HG03520 (cell line): Measurements from ENCODE around the gene RAF1.
"Not testable (repeated sequence)": the region's sequence is repeated elsewhere in the genome, so short reads cannot be mapped to it uniquely, and the experiment has no call there.

Experiments
- ATAC-seq: cut with Tn5 transposase; IDR thresholded peaks from one replicate; pipeline ENCODE4 v1.9.1; 2021; ENCODE audit warnings: mild to moderate bottlenecking, moderate library complexity; ENCODE audit not compliant: unreplicated experiment

Gene RAF1

GRCh38 chr3:12663936-12664908 lies at the start of gene RAF1:
Gene RAF1, minus strand, starts transcription at chr3:12664117. Its CDS starts 45,396 bp downstream, at chr3:12618721.
- ATAC-seq: peak; percentile 89

GRCh38 chr3:12710062-12710461 lies 46.1 kb upstream of the RAF1 start:
- ATAC-seq: no peak

- no peak for ATAC-seq
Observed at GRCh38 chr3:12709334-12709733, 45.4 kb upstream of the RAF1 start.

- ATAC-seq: no peak
Observed at GRCh38 chr3:12708584-12709192, 44.8 kb upstream of the RAF1 start.

- ATAC-seq: no peak
Observed at GRCh38 chr3:12707449-12707848, 43.5 kb upstream of the RAF1 start.

DNA sequence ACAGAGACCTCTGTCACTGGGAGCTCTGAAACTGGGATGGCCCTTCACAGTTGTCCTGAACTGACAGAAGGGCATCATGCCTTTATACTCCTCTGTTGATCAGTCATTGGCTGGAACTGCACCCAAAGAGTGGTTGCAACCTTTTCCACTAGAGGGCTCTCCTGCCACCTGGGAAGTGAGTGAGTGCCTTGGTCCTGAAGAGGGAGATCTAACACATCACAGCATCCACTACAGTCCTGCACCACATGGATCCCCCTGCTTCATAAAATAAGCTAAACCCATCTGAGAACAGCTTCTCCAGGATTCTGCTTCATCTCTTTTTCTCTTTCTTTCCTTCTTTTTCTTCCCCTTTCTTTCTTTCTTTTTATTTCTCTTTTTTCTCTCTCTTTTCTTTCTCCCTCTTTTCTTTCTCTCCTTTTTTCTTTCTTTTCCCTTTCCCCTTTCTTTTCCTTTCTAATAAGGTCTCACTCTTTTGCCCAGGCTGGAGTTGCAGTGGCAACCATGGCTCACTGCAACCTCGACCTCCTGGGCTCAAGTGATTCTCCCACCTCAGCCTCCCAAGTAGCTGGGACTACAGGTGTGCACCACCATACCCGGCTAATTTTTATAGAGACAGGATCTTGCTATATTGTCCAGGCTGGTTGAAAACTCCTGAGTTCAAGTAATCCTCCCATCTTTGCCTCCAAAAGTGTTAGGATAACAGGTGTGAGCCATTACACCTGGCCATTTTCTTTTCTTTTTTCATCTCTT lies 42.8 kb upstream of the RAF1 start:
- peak; percentile 91 for ATAC-seq

GRCh38 chr3:12705981-12706380 lies 42.1 kb upstream of the RAF1 start:
- no peak for ATAC-seq

- no peak for ATAC-seq
Observed at GRCh38 chr3:12705374-12705926, 41.5 kb upstream of the RAF1 start.

DNA sequence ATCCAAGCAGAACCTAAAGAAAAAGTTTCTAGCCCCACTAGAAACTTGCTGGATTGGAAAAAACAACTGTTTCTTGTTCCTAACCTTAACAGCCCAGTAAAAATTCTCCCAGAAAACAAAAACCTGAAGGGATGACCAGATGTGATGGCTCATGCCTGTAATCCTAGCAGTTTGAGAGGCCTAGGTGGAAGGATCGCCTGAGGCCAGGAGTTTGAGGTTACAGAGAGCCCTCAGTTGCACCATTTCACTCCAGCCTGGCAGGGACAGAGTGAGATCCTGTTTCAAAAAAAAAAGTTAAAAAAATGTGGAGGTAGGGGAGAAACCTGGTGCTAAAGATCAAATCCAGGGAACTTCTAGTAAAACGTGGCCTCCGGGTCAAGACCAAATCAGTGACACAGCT lies 38.6 kb upstream of the RAF1 start:
- ATAC-seq: no peak

DNA sequence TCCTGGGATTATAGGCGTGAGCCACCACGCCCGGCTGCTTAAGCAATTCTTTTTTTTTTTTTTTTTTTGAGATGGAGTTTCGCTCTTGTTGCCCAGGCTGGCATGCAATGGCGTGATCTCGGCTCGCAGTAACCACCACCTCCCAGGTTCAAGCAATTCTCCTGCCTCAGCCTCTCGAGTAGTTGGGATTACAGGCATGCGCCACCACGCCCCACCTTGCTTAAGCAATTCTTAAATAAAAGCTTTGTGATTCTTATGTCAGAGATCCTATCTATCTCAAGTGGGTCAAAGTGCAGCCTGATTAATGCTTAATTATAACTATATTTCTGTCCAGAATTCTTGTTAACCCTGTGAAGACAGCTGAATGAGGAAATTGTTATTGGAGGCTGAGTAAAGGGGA lies 37.7 kb upstream of the RAF1 start:
- not testable (repeated sequence) for ATAC-seq

- ATAC-seq: no peak
Observed at GRCh38 chr3:12700800-12701199, 36.9 kb upstream of the RAF1 start.

DNA sequence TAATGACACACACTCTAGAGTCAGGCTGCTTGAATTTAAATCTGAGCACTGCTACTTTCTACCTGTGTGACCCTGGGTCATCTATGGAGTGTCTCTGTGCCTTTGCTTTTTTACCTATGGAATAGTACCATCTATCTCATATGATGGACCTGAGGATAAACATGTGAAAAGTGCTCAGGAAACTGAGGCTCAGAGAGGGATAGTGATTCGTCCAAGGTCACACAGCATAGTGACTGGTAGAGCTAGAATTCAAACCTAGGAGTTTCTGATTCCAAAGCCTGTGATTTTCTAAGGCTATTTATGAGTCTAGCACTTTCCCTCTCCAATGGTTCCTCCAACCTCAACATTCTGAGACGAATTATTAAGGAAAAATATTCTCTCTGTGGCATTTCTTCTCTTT lies 32.0 kb upstream of the RAF1 start:
- ATAC-seq: no peak

DNA sequence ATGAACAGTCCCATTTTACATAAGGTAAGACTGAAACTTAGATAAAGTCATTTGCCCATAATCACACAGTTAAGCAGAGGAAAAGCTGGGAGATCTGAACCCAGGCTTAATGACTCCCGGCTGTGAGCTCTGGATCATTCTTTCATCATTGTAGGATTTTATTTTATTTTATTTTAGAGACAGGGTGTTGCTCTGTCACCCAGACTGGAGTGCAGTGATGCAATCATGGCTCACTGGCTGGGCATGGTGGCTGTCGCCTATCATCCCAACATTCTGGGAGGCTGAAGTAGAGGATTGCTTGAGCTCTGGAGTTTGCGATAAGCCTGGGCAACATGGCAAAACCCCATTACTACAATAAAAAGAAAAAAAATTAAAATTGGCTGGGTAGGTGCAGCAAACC lies 31.2 kb upstream of the RAF1 start:
- no peak for ATAC-seq

GRCh38 chr3:12692444-12692843 lies 28.5 kb upstream of the RAF1 start:
- ATAC-seq: no peak

- ATAC-seq: no peak
Observed at GRCh38 chr3:12689997-12690711, 26.2 kb upstream of the RAF1 start.

- no peak for ATAC-seq
Observed at GRCh38 chr3:12687948-12688347, 24.0 kb upstream of the RAF1 start.

DNA sequence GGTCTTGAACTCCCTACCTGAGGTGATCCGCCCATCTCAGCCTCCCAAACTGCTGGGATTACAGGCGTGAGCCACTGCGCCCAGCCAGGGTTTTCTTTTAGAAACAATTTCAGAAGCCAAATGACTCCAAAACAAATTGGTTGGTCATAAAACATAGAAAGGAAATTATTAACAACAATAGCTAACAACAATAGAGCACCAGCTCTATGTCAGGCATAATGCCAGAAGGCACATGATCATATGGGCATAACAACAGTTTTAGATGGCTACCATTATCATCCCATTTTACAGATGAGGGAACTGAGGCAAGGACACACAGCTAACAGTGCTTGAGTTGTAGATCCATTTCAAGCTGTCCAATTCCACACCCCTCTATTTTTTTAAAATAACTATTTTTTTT lies 22.2 kb upstream of the RAF1 start:
- no peak for ATAC-seq

- no peak for ATAC-seq
Observed at GRCh38 chr3:12681943-12682390, 18.1 kb upstream of the RAF1 start.

DNA sequence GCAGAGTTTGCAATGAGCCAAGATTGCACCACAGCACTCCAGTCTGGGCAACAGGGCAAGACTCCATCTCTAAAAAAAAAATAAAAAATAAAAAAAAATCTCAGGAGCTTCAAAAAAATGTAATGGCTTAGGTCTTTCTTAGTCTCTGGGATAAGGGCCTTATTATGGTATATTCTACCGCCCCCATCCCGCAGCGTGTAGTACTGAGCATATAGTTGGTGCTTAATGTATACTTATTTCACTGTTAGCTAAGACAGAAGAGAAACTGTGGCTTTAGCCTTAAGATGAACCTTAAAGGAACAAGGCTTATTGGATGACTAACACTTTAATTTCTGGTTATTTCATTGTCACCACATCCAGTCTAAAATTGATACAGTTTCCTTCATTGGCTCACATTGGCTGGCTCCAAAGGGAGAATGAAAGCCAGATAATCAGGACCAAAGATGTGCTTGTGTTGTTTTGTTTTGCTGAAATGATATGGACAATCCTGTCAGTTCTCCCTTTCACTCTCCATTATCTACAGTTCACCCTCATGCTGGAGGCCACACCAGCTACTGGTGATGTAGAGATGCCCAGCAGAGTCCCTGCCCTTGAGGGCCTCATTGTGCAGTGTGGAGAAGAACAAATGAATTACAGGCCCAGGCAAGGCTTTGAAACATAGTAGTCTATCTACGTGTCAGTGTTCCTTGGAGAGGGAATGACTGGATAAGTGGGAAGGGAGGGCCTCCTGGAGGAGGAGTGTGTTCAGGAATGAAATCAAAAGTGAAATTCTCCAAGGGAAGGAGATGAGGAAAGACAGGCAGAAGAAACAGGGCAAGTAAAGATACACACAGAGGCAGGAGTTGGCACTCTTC lies 17.4 kb upstream of the RAF1 start:
- no peak for ATAC-seq

DNA sequence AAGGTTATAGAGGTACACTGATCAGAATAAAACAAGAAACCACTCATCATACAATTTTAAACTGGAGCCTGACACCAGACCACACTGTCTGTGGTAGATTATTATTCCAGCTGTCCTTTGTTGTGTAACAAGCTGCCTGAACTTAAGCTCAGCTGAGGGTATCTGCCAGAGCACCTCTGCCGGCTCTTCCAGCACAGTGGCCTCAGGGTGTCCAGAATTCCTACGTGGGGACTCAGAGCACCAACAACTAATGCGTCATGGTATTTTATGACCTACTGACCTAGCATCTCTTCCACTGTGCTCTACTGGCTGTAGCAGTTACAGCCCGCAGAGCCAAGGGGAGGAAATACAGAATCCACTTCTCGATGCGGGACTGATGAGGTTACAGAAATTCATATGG lies 15.6 kb upstream of the RAF1 start:
- no peak for ATAC-seq
